ENCODE results near the gene PPP2R2C. TPM values are rescaled to one million over a fixed set of nuclear protein-coding genes. Genes with fewer than 3 reads are reported as not detected.

The PPP2R2C gene
- total RNA-seq: 0.26 TPM in 1 of 2 replicates, not detected in the other

DNA sequence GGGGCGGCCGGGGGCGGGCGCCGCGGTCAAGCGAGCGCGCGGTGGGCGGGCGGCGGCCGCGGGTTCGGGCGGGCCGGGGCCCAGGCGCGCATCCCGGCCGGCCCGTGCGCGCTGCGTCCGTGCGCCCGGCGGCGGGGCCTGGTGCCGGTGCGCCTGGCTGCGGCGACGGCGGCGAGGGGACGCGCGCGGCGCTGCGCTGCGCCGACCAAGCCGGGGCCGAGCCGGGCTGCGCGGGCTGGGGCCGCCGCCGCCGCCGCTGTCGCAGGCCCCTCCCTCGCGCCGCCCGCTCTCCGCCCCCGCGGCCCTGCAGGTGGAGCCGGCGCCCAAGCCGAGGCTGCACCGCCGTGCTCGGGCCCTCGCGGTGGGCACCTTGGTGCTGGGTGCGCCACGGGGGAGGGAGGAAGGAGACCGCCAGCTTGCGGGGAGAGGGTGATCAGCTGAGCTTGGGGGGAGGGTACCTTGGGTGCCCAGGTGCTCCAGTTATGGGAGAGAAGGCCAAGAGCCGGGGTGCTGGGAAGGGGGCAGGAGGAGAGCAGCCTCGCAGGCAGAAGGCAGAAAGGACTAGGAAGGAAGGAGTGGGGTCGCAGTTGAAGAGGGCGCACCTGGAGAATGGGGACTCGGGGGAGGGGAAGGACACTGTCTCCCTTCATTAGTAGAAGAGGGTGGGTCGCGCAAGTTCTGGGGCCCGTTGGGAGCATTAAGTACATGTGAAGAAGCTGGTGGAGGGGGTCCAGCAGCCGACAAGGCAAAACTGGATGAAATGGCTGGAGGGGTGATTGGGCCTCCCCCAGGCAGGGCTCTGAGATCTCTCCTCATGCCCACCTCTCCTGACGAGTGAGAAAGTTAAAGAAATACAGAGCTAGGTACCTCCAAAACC lies at the start of gene PPP2R2C:
PPP2R2C (minus strand) TSS at position 228 of the 877 bp plus-strand sequence. CDS start 385 bp downstream, outside the sequence.

Other genes starting within 250 kb of the PPP2R2C start
- 35.8 and 44.3 TPM in 2 replicates for gene WFS1, start 202.8 kb downstream of the PPP2R2C start, total RNA-seq
- gene MAN2B2, start 102.6 kb upstream of the PPP2R2C start, total RNA-seq: 20.7 and 22.2 TPM in 2 replicates
- 225 and 267 TPM in 2 replicates for gene MRFAP1, start 168.1 kb upstream of the PPP2R2C start, total RNA-seq
- 0.39 TPM in 1 of 2 replicates, not detected in the other for gene S100P, start 221.3 kb upstream of the PPP2R2C start, total RNA-seq
- 31.3 and 52.2 TPM in 2 replicates for gene MRFAP1L1, start 237.3 kb upstream of the PPP2R2C start, total RNA-seq
- 17.0 and 25.7 TPM in 2 replicates for gene BLOC1S4, start 243.6 kb upstream of the PPP2R2C start, total RNA-seq